ENCODE measurements around the gene OLR1.

The OLR1 gene

DNA sequence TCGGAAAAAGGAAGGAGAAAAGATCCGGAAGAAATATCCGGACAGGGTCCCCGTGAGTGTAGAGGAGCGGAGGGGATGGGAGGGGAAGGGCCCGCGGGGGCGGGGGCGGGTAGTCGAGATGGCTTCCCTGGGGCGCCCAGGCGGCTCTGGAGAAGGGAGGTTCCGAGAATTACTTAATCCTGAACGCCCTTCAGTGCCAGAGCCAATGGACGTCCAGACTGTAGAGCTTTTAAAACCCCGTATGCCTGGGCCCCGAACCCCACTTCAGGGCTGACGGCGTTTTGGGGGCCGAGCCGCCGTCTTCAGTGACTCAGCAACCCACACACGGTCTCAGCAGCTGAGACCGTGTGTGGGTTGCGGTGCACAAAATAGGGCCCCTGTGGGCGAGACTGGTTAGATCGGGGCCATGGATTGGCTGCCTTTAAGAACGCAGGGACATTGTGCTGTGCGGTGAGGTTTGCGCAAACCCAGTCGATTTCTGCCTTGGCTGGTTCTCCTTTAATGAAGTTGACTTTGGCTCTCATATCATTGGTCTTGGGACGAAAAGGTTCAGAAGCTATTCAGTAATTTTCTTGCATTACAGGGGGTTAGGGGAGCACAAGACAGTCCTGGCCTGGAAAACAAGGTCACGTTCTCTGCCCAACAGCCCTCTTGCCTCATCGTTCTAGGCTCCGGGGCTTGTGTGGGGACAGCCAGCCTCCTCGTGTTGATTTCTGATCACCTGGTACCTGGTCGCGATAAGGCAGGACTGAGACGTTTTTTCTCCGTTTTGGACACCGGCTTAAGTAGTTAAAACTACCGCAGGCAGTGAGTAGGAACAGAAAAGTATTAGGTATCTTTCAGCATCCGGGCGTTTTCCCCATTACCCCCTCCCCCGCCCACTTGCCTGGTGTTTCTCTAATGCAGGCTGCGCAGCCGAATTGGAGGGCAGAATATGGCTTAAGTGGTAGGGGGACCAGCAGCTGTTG, 41.5 kb upstream of the OLR1 start:
- TF ChIP-seq, protein P1, sequence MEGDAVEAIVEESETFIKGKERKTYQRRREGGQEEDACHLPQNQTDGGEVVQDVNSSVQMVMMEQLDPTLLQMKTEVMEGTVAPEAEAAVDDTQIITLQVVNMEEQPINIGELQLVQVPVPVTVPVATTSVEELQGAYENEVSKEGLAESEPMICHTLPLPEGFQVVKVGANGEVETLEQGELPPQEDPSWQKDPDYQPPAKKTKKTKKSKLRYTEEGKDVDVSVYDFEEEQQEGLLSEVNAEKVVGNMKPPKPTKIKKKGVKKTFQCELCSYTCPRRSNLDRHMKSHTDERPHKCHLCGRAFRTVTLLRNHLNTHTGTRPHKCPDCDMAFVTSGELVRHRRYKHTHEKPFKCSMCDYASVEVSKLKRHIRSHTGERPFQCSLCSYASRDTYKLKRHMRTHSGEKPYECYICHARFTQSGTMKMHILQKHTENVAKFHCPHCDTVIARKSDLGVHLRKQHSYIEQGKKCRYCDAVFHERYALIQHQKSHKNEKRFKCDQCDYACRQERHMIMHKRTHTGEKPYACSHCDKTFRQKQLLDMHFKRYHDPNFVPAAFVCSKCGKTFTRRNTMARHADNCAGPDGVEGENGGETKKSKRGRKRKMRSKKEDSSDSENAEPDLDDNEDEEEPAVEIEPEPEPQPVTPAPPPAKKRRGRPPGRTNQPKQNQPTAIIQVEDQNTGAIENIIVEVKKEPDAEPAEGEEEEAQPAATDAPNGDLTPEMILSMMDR (IDR thresholded peaks at IDR 0.05; ENCODE audit: borderline replicate concordance, insufficient read depth, low read depth, low read length): no peak

DNA sequence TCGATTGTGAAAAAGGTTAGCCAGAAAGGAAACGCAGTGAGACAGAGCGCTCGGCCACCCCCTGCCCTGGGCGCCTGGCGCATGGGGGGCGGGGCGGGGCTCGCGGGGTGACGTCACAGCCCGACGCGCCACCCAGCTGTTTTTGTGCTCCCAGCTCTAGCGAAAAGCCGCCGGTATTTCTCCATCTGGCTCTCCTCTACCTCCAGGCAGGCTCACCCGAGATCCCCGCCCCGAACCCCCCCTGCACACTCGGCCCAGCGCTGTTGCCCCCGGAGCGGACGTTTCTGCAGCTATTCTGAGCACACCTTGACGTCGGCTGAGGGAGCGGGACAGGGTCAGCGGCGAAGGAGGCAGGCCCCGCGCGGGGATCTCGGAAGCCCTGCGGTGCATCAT, 40.8 kb upstream of the OLR1 start, which contains the start of gene GABARAPL1:
Gene GABARAPL1 (plus strand): TSS at position 139 of the 393 bp plus-strand sequence. CDS start 253 bp downstream, at position 392.
- TF ChIP-seq, protein P1 (IDR thresholded peaks at IDR 0.05; ENCODE audit: borderline replicate concordance, insufficient read depth, low read depth, low read length): no peak
- peak within 1 kb of the TSS; percentile 56 for H3K4me3 ChIP-seq (ENCODE audit: low read depth, low read length)

More for the DNA sequence above, 41.5 kb upstream of the OLR1 start:
- H3K4me3 ChIP-seq (ENCODE audit: low read depth, low read length): peak overlapping the region; percentile 56

DNA sequence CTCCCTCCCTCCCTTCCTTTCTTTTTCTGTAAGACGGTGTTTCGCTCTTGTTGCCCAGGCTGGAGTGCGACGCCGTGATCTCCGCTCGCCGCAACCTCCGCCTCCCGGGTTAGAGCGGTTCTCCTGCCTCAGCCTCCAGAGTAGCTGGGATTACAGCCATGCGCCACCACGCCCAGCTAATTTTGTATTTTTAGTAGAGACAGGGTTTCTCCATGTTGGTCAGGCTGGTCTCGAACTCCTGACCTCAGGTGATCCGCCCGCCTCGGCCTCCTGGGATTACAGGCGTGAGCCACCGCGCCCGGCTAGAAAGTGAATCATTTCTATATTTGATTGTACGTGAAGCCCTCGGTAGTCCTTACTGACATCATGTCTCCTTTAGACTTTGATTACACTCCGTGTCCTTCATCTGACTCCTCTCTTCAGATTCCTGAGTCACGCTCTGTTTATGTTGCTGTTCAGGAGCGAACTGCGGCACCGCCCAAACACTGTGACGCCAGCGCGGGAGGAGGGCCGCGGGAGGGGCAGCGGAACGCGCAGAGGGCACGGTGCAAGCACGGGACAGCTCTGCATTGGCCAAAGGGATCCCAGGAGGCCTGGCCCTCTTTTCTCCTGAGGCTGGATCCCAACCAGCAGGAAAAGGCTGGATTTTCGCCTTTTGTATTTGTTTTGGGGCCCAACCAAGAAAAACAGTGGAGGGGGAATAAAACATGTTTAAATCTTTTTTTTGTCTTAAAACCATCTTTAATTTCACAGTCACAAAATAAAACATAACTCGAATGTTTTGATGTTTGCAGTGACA, 40.2 kb upstream of the OLR1 start:
- peak overlapping the region; percentile 56 for H3K4me3 ChIP-seq (ENCODE audit: low read depth, low read length)
- TF ChIP-seq, protein P1 (IDR thresholded peaks at IDR 0.05; ENCODE audit: borderline replicate concordance, insufficient read depth, low read depth, low read length): no peak

DNA sequence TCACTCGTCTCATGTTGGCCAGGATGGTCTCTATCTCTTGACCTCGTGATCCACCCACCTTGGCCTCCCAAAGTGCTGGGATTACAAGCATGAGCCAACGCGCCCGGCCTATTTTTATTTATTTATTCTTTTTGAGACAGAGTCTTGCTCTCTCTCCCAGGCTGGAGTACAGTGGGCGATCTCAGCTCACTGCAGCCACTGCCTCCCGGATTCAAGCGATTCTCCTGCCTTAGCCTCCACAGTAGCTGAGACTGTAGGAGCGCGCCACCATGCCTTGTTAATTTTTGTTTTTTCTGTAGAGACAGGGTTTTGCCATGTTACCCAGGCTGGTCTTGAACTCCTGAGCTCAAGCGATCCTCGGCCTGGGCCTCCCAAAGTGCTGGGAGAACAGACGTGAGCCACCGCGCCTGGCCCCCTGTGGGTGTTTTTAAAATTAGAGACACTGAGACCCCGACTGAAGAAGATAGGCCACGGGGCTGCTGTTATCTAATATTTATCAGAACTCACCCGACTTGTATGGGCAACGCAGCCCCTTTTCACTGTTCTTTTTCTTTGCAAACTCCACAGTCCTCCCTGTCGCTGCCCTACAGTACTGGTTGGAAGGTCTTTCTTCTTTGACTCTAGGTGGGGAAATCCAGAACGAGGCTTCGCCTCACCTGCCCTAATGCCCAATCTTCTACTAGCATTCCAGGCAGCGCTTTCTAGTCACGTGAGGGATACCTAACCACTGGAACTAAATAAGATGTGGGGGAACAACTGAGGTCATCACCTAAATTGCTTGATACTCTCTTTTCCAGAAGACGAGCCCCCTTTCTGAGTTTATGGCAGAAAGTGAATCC, 39.4 kb upstream of the OLR1 start:
- TF ChIP-seq, protein P1 (IDR thresholded peaks at IDR 0.05; ENCODE audit: borderline replicate concordance, insufficient read depth, low read depth, low read length): no peak
- no peak overlapping the region for H3K4me3 ChIP-seq (ENCODE audit: low read depth, low read length)

DNA sequence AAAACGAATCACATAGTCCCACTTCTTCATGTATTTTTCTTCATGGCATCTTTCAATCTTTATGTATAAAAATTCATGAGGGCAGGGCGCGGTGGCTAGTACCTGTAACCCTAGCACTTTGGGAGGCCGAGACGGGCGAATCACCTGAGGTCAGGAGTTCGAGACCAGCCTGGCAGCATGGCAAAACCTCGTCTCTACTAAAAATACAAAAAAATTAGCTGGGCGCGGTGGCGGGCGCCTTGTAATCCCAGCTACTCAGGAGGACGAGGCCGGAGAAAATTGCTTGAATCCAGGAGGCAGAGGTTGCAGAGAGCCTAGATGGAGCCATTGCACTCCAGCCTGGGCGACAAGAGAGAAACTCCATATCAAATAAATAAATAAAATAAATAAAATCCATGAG, 38.3 kb upstream of the OLR1 start:
- TF ChIP-seq, protein P1 (IDR thresholded peaks at IDR 0.05; ENCODE audit: borderline replicate concordance, insufficient read depth, low read depth, low read length): no peak
- no peak overlapping the region for H3K4me3 ChIP-seq (ENCODE audit: low read depth, low read length)

DNA sequence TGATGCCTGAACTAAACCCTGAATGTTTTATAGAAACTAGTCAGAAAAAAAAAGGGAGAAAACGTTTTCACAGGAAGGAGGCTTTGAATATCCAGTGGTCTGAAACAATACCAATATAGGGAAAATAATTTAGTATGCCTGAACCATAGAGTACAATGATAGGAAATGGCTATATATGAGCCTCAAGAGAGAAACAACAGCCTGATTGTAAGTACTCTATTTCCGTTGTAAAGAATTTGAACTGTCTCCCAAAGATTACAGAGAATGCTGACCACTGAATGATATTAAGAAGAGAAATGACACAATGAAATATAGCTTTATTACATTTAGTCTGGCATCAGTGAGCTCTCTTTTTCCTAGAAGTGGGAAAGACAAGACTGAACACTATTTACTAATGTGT, 35.2 kb upstream of the OLR1 start:
- no peak overlapping the region for H3K4me3 ChIP-seq (ENCODE audit: low read depth, low read length)
- TF ChIP-seq, protein P1 (IDR thresholded peaks at IDR 0.05; ENCODE audit: borderline replicate concordance, insufficient read depth, low read depth, low read length): no peak

Data from GM12875 (cell line).